COLO829 (cell line): ENCODE measurements around the gene C8B.

Experiments used
- DNase-seq: peaks from one replicate; pipeline ENCODE4 v3.0.0; 2012; ENCODE audit warnings: low spot score

The C8B gene

GRCh38 chr1:56931211-56931610 is 34.6 kb downstream of the C8B start:
- no peak for DNase-seq

- no peak for DNase-seq
Measured at GRCh38 chr1:56929492-56929891, 36.3 kb downstream of the C8B start.

- no peak for DNase-seq
Measured at GRCh38 chr1:56927986-56928385, 37.8 kb downstream of the C8B start.

- DNase-seq: no peak
Measured at GRCh38 chr1:56927171-56927570, 38.6 kb downstream of the C8B start.

- no peak for DNase-seq
Measured at GRCh38 chr1:56925193-56925592, 40.6 kb downstream of the C8B start.

GRCh38 chr1:56924116-56924515 is 41.7 kb downstream of the C8B start:
- DNase-seq: no peak

- DNase-seq: no peak
Measured at GRCh38 chr1:56923201-56923600, 42.6 kb downstream of the C8B start.

- no peak for DNase-seq
Measured at GRCh38 chr1:56922507-56922906, 43.3 kb downstream of the C8B start.

GRCh38 chr1:56922070-56922469 is 43.7 kb downstream of the C8B start:
- DNase-seq: no peak

GRCh38 chr1:56921479-56921878 is 44.3 kb downstream of the C8B start:
- no peak for DNase-seq

GRCh38 chr1:56920591-56921001 is 45.2 kb downstream of the C8B start:
- no peak for DNase-seq

- no peak for DNase-seq
Measured at GRCh38 chr1:56917356-56917755, 48.5 kb downstream of the C8B start.

- DNase-seq: no peak
Measured at GRCh38 chr1:56916630-56917029, 49.2 kb downstream of the C8B start.

- no peak for DNase-seq
Measured at GRCh38 chr1:56915960-56916359, 49.9 kb downstream of the C8B start.

GRCh38 chr1:56912325-56912724 is 53.5 kb downstream of the C8B start:
- DNase-seq: no peak

GRCh38 chr1:56911098-56911938 is 54.5 kb downstream of the C8B start:
- DNase-seq: no peak

- DNase-seq: no peak
Measured at GRCh38 chr1:56910441-56910985, 55.3 kb downstream of the C8B start.

- no peak for DNase-seq
Measured at GRCh38 chr1:56908619-56909221, 57.1 kb downstream of the C8B start.

- no peak for DNase-seq
Measured at GRCh38 chr1:56905667-56906066, 60.1 kb downstream of the C8B start.

- no peak for DNase-seq
Measured at GRCh38 chr1:56904663-56905397, 61.0 kb downstream of the C8B start.

- no peak for DNase-seq
Measured at GRCh38 chr1:56903778-56904177, 62.0 kb downstream of the C8B start.

- no peak for DNase-seq
Measured at GRCh38 chr1:56901716-56902115, 64.1 kb downstream of the C8B start.

GRCh38 chr1:56898879-56899278 is 66.9 kb downstream of the C8B start:
- no peak for DNase-seq
